HK-2 (cell line): ENCODE data around the gene GPX8.

ENCODE experiments used
- DNase-seq: peaks from one replicate; pipeline ENCODE4 v3.0.0-alpha.2; 2018; ENCODE audit not compliant: unreplicated experiment

The GPX8 gene

GRCh38 chr5:55172051-55172899 is 12.3 kb downstream of the GPX8 start:
- DNase-seq: peak; percentile 38

DNA sequence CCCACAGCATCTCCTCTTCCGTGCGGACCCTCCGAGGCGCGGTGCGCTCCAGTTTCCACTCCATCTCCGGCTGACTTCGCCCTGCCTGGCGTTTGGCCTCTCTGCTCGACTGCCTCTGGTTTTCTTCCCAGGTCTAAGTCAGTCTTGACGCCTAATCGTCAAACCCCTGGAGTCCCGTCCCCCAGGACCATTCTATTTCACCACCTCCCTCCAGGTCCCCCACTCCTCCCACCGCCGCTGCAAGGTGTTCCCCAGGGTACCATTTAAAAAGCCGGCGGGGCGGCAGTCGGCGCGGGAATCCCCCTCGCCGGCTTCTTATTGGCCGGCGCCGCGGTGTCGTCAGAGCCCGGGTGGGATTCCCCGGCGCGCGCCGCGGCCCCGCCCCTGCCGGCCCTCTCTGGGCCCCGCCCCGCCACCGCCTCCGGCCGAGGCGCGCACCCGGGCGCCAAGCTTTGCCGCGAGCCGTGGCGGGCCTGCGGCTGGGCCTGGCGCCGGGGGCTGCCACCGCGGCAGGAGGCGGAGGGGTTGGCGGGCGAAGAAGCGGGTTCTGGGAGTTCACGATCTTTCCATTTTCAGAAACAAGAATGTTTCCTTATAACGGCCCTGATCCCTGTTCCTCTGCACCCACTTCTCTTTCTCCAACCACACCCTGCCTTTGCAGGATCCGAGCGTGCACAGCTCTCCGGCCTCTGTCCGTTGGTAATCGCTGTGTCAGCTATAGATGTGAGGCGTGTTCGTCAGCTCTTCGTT is 13.1 kb downstream of the GPX8 start, which contains the start of gene CDC20B:
Gene CDC20B, minus strand, starts transcription at position 241 of the 750 bp plus-strand sequence. Its CDS starts 177 bp downstream, at position 64.
- peak; percentile 56 for DNase-seq

- DNase-seq: no peak
Observed at GRCh38 chr5:55173687-55174230, 13.8 kb downstream of the GPX8 start.

DNA sequence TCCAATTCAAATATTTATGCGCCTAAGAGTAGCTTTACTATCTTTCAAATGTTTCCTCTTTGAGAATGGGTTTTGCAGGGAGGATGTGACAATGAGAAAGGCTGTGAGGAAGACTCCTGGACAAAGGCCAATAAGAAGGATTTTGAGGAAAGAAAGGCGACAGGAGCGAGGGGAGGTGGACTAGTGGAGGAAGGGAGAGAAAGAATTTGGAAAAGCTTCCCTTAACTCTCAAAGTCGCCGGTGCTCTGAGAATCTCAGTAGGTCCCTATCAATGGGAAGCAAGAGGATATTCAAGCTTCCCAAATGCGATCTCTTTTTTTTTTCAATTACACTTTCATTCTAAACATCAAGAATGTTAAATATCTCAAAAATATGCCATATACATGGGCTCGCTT is 15.8 kb downstream of the GPX8 start:
- no peak for DNase-seq

DNA sequence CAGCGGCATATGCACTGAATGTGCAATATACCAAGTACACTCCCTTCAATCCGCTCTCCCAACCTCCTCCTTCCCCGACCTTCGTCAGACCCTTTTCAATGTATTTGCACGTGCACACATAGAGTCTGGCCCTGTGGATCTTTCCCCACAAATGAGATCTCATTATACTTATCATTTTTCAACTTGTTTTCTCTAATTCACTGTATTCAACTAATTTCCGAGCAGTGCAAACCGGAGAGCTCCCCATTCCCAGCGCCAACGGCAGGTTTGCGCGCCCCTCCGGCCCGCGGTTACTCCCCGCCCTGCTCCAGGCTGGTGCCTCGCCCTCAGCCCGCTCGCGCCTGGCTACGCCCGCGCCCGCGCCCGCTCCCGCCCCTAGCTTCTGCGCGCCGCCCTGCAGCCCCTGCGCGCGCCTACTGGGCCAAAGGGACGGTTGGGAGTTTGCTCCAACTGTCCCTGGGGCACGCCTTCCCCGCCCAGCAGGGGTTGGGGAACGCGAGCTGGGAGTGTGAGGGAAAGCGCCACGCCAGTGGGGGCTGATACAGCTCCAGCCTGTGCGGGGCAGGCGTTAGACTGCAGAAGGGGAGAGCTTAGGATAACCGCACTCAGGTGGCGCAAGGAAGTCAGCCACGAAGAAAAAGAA is 16.3 kb downstream of the GPX8 start:
- DNase-seq: peak; percentile 49

GRCh38 chr5:55177078-55177477 is 17.1 kb downstream of the GPX8 start:
- no peak for DNase-seq

DNA sequence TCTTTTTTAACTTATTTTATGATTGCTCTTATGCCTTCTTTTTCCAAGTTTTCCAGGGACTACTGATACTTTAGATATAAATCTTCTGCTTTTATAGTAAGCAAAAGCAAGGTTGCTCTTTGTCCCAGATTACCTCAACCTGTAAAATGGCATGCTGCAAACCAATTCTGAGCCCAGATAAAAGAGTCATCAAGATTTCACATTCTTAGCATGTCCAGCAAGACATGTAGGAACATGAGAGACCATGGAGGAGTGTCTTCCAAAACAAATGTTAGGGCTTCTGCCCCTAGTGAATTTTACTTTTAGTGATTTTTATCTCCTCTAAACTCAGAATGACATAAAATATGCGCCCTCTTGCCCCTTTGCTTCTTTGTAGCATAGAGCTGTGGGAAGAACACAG is 20.0 kb downstream of the GPX8 start:
- no peak for DNase-seq

DNA sequence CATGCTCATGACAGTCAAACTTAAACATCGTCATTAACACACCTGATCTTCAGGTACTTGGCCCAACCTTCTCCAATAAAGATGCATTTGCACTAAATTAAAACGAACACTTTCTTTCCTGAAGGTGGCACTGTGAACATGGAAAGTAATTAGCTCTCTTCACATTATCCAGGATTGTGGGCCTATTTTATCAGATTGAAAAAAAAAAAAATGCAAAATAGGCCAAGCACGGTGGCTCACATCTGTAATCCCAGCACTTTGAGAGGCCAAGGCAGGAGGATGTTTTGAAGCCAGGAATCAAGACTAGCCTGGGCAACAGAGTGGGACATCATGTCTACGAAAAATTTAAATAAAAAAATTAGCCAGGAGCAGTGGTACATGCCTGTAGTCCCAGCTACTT is 27.4 kb downstream of the GPX8 start:
- no peak for DNase-seq

DNA sequence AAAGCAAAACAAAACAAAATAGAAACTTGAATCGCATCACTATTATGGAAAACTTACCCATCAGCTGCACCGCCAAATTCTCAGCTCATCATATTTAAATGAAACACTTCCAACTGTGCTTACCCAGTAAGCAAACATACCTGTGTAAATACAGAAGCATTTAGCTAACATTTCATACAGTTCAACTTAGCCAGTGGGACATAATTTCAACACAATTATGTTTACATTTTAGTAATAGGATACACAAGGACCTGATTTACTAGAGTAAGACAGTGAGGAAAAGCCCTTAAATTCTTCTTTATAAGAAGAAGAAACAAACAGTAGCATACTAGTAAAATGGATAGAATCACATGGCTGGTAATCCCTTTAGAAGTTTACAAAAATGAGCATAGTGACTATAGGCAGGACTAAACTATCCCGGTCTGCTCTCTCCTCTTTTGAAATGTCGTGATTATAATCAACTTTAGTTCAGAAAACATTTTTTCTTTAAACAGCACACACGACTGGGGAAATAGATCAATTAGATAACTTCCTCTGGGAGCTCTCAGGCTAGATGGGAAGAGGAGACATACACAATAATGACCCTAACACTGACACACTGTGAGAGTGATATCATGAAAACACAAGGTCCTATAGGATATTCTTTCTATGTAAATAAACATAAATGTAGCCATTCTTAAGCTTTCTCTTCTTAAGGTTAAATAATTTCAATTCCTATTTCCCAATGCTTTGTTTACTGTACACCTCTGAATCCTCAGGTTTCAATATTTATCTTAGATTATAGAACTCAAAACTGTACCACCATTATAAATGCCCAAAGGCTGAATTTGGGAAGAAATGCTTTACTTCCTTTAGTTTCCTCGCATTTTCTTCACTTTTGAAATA is 28.9 kb downstream of the GPX8 start:
- DNase-seq: no peak

DNA sequence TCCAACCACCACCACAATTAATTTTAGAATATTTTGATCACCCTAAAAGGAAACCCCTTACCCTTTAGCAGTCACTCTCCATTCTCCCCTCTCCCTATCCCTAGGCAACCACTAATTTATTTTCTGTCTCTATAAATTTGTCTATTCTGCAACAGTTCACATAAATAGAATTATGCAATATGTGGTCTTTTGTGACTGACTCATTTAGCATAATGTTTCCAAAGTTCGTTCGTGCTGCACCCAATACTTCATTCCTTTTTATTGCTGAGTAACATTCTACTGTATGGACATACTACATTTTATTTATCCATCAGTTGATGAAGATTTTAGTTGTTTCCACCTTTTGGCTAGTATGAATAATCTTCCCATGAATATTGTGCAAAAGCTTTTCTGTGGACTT is 31.2 kb downstream of the GPX8 start:
- no peak for DNase-seq

DNA sequence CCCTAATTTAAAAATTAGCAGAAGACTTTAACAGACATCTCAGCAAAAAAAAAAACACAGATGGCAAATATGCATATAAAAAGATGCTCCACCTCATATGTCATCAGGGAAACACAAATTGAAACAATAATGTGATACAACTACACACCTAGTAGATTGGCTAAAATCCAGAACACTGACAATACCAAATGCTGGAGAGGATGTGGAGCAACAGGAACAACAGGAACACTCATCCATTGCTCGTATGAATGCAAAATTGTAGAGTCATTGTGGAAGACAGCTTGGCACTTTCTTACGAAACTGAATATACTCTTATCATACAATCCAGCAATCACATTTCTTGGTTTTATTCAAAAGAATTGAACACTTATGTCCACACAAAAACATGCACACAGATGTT is 45.0 kb downstream of the GPX8 start:
- no peak for DNase-seq

DNA sequence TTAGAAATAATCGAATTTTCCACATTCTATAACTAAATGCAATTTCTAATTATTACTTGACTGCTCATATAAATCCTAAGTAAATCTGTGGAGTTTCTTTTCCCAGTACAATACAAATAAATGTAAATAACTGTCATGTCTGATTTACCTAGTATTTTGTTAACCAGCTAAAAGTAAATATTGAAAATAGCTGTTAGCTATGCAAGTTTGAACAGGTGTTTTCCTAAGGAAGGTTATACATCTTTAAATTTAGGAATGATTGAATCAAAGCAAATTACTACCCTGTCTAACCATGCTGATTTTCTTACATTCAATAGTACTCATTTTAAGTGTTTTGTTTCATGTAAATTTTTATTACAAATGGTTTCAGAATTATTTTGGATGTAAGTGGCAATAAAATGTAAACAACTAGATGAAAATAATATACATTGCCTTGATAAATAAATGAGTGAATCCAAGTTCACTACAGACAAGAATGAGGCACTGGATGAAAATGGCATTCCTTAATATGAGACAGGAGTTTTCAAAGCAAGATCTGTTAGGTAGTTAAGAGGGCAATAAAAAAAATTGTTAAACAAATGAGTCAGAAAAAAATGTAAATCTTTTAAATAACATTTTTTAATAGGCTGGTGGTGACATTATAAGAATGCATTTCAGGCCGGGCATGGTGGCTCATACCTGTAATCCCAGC is 51.4 kb downstream of the GPX8 start:
- no peak for DNase-seq
